Measurements from ENCODE around the gene SMIM29.

SMIM29 gene

DNA sequence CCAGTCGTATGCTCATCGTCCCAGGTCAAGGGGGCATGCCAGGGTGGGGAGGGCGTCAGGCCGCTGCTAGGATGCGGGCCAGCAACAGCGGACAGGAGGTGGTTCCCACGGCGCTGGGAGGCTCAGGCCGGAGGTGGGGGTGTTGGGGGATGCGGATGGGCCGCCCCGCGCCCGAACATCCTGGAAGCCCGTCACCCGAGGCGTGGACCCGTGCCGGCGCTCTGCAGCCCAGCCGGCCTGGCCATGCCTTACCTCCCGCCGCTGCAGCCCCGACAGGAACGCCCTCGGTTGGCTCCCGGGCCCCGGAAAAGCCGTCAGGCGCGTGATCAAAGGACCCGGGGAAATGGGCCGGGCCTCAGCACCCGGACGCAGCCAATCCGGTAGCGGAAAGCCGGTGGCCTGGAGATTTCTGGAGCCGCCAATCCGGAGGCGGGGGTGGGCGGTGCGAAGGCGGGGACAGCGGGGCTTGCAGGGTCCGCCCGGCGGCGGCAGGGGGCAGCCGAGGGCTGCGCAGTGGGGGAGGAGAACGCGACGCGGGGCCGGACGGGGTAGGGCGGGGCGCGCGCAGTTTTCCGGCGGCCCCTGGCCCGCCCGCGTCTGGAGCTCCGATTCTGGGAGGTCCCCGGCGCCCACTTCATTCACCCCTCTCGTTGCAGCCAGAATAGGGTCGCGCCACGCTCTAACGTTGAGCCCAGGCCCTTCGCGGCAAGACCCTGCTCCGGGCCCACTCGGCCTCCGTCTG lies at the start of gene SMIM29:
Gene SMIM29, minus strand, starts transcription at position 280 of the 742 bp plus-strand sequence. CDS start 1,215 bp downstream, outside the sequence.
- peak within 1 kb of the TSS; percentile 36 for H3K27ac ChIP-seq (ENCODE audit: low read depth, low read length)
- H2AFZ ChIP-seq (ENCODE audit: low read length, unreplicated experiment), result peak within 1 kb of the TSS; percentile 96
- H3K79me2 ChIP-seq (ENCODE audit: control insufficient read depth, insufficient read depth, low read length, unreplicated experiment), result peaks cover 12% of the 10 kb centered on the region
- no peaks in the 10 kb centered on the region for H3K36me3 ChIP-seq (ENCODE audit: insufficient read depth, low read length)
- H3K27me3 ChIP-seq (ENCODE audit: insufficient read depth, low read length), result no peaks in the 10 kb centered on the region
- H3K4me3 ChIP-seq (ENCODE audit: low read depth, low read length), result peak within 1 kb of the TSS; percentile 85
- H3K4me1 ChIP-seq (ENCODE audit: control insufficient read depth, insufficient read depth, low read length, unreplicated experiment), result peaks cover 32% of the 10 kb centered on the region

DNA sequence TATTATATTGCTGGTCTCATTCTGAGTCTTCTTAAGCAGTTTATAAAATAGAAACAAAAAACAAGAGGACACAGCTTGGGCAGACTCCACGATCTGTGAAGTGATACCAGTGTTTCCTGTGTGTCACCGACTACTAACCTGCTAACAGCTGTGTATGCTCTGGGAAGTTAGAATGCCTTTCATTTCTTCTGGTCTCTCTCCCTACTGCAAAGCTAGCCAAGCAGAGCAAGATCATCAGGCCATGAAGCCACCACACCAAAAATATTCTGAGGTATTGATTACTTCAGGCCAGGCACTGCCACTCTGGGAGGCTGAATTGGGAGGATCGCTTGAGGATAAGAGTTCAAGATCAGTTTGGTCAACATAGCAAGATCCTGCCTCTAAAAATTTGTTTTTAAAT lies 46.9 kb upstream of the SMIM29 start:
- Histone ChIP-seq H3K79me2 (ENCODE audit: control insufficient read depth, insufficient read depth, low read length, unreplicated experiment) (peaks cover 5% of the 10 kb centered on the region), H3K27ac (ENCODE audit: low read depth, low read length) (no peak overlapping the region), H3K4me3 (ENCODE audit: low read depth, low read length) (no peak overlapping the region), H3K4me1 (ENCODE audit: control insufficient read depth, insufficient read depth, low read length, unreplicated experiment) (peaks cover 4% of the 10 kb centered on the region), H3K27me3 (ENCODE audit: insufficient read depth, low read length) (no peaks in the 10 kb centered on the region), H3K36me3 (ENCODE audit: insufficient read depth, low read length) (peaks cover 7% of the 10 kb centered on the region), H2AFZ (ENCODE audit: low read length, unreplicated experiment) (no peak overlapping the region)

GRCh38 chr6:34292954-34293353 lies 44.1 kb upstream of the SMIM29 start:
- Histone ChIP-seq H2AFZ (ENCODE audit: low read length, unreplicated experiment) (no peak overlapping the region), H3K4me1 (ENCODE audit: control insufficient read depth, insufficient read depth, low read length, unreplicated experiment) (peaks cover 4% of the 10 kb centered on the region), H3K27ac (ENCODE audit: low read depth, low read length) (no peak overlapping the region), H3K79me2 (ENCODE audit: control insufficient read depth, insufficient read depth, low read length, unreplicated experiment) (peaks cover 5% of the 10 kb centered on the region), H3K27me3 (ENCODE audit: insufficient read depth, low read length) (no peaks in the 10 kb centered on the region), H3K36me3 (ENCODE audit: insufficient read depth, low read length) (peaks cover 11% of the 10 kb centered on the region), H3K4me3 (ENCODE audit: low read depth, low read length) (no peak overlapping the region)

DNA sequence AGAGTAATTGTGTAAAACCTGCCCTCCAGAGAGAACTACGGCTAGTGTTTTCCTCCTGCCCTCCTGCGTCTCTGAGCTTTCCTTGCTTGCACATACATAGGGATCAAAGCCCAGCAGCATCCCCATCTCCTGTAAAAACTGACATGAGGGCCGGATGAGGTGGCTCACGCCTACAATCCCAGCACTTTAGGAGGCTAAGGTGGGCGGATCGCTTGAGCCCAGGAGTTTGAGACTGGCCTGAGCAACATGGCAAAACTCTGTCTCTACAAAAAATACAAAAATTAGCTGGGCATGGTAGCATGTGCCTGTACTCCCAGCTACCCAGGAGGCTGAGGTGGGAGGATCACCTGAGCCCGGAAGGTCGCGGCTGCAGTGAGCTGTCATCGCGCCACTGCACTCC lies 40.3 kb upstream of the SMIM29 start:
- no peak overlapping the region for H3K27ac ChIP-seq (ENCODE audit: low read depth, low read length)
- H3K27me3 ChIP-seq (ENCODE audit: insufficient read depth, low read length), result no peaks in the 10 kb centered on the region
- no peak overlapping the region for H2AFZ ChIP-seq (ENCODE audit: low read length, unreplicated experiment)
- H3K4me1 ChIP-seq (ENCODE audit: control insufficient read depth, insufficient read depth, low read length, unreplicated experiment), result peaks cover 14% of the 10 kb centered on the region
- H3K79me2 ChIP-seq (ENCODE audit: control insufficient read depth, insufficient read depth, low read length, unreplicated experiment), result no peaks in the 10 kb centered on the region
- peaks cover 18% of the 10 kb centered on the region for H3K36me3 ChIP-seq (ENCODE audit: insufficient read depth, low read length)
- no peak overlapping the region for H3K4me3 ChIP-seq (ENCODE audit: low read depth, low read length)

GRCh38 chr6:34288581-34288980 lies 39.8 kb upstream of the SMIM29 start:
- Histone ChIP-seq H3K4me3 (ENCODE audit: low read depth, low read length) (no peak overlapping the region), H3K79me2 (ENCODE audit: control insufficient read depth, insufficient read depth, low read length, unreplicated experiment) (no peaks in the 10 kb centered on the region), H3K27me3 (ENCODE audit: insufficient read depth, low read length) (no peaks in the 10 kb centered on the region), H3K4me1 (ENCODE audit: control insufficient read depth, insufficient read depth, low read length, unreplicated experiment) (peaks cover 16% of the 10 kb centered on the region), H3K27ac (ENCODE audit: low read depth, low read length) (no peak overlapping the region), H3K36me3 (ENCODE audit: insufficient read depth, low read length) (peaks cover 18% of the 10 kb centered on the region), H2AFZ (ENCODE audit: low read length, unreplicated experiment) (no peak overlapping the region)

DNA sequence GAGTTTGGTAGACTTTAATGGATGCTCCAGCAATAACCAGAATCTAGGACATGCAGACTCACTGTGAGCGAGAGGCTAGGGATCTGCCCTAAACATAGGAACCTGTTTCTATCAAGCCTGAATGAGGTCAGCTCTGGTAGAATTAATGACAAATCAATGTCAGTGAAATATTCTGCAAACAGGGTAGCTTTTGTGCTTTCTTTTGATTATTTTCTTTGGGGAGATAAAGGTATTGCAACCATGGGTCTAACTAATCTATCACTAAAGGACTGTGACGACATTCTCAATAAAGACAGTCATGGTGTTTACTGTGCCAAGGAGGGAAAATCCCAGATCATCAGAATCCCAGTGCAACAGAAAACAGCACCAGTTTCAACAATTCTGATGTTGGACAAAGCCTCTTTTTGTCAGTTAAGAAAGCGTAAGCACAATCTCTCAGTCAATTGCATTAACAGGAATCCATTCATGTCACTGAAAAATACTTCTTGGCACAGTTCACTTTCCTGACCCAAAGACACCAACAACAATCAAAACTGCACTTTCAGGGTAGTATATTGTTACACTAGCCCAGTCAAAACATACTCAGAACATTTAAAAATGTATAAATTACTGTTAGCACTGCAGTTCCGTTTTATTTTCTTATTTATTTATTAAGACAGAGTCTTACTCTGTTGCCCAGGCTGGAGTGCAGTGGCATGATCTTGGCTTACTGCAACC lies 36.8 kb upstream of the SMIM29 start:
- Histone ChIP-seq H3K27me3 (ENCODE audit: insufficient read depth, low read length) (no peaks in the 10 kb centered on the region), H3K4me1 (ENCODE audit: control insufficient read depth, insufficient read depth, low read length, unreplicated experiment) (peaks cover 16% of the 10 kb centered on the region), H2AFZ (ENCODE audit: low read length, unreplicated experiment) (no peak overlapping the region), H3K36me3 (ENCODE audit: insufficient read depth, low read length) (peaks cover 10% of the 10 kb centered on the region; the same call in 1 of the 2 replicates), H3K4me3 (ENCODE audit: low read depth, low read length) (no peak overlapping the region), H3K79me2 (ENCODE audit: control insufficient read depth, insufficient read depth, low read length, unreplicated experiment) (no peaks in the 10 kb centered on the region), H3K27ac (ENCODE audit: low read depth, low read length) (peak overlapping the region; percentile 52; the same call in 1 of the 2 replicates)

DNA sequence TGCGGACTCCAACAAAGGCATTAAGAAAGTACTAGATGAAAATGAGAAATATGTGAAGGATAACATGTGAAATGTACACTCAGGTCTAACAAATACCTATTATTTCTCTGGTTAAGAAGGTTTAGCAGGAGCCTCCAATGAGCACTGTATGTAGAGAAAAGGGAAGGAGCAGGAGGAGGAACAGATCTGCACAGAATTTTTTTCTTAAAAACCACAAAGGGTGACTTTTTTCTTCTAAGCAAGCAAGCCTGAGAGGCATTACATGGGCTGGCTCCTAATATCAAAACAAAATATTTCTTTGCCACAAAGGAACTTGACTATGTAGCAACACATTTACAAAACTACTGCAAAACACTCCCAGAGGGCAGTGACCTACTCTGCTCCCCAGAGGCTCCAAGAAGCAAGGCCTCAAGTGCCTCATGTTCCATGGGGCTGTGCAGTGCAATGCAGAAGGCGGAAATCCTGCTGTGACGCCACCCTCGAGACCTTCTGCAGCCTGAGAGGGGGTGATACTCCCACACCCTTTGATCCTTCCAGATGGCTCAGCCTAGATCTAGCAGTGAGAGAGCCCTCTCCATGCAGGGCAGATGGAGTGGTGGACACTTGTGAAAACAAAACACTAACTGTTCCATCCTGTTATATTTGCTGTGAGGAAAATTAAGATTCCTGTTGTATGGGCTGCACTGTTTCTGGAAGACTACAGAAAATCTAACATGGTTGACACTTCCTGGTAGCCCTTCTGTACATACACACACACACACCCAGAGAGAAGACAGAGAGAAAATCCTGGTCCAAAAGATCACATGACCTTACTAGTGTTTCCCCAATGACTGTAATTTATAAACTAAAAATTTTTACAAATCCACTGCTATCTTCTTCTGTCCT lies 36.0 kb upstream of the SMIM29 start:
- H3K4me3 ChIP-seq (ENCODE audit: low read depth, low read length), result no peak overlapping the region
- H3K27me3 ChIP-seq (ENCODE audit: insufficient read depth, low read length), result no peaks in the 10 kb centered on the region
- no peak overlapping the region for H2AFZ ChIP-seq (ENCODE audit: low read length, unreplicated experiment)
- peaks cover 10% of the 10 kb centered on the region; the same call in 1 of the 2 replicates for H3K36me3 ChIP-seq (ENCODE audit: insufficient read depth, low read length)
- peak overlapping the region; percentile 52 for H3K27ac ChIP-seq (ENCODE audit: low read depth, low read length)
- peaks cover 16% of the 10 kb centered on the region for H3K4me1 ChIP-seq (ENCODE audit: control insufficient read depth, insufficient read depth, low read length, unreplicated experiment)
- no peaks in the 10 kb centered on the region for H3K79me2 ChIP-seq (ENCODE audit: control insufficient read depth, insufficient read depth, low read length, unreplicated experiment)

DNA sequence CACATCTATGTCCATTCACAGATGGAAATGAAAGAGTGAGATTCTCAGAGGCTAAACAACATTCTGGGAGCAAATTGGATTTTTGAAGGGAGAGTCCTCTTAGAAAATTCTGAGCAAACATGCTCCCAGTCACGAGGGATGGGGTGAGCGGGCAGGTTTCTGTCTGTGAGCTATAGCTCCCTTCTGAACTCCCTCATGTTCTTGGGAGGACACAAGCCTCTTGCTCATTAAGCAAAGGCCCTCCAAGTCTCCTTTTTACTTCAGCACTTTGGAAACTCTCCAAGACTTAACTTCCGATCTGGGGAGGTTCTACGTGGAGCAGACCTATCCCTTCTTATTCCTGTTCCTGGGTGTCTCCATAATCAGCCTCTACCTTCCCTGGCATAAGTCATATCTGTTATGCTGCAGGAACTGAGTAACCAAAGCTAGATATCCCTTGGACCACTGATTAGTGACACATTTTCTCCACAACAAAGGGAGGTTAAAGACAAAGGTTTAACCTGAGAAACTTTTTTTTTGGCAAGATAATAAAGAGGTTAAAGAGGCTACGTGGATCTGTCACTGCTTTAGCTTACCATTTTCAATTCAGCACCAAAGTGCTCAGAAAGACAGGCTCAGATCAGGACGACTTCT lies 33.0 kb upstream of the SMIM29 start:
- Histone ChIP-seq H3K79me2 (ENCODE audit: control insufficient read depth, insufficient read depth, low read length, unreplicated experiment) (no peaks in the 10 kb centered on the region), H3K27ac (ENCODE audit: low read depth, low read length) (no peak overlapping the region), H2AFZ (ENCODE audit: low read length, unreplicated experiment) (no peak overlapping the region), H3K4me3 (ENCODE audit: low read depth, low read length) (no peak overlapping the region), H3K27me3 (ENCODE audit: insufficient read depth, low read length) (no peaks in the 10 kb centered on the region), H3K36me3 (ENCODE audit: insufficient read depth, low read length) (peaks cover 4% of the 10 kb centered on the region; the same call in 1 of the 2 replicates), H3K4me1 (ENCODE audit: control insufficient read depth, insufficient read depth, low read length, unreplicated experiment) (peaks cover 16% of the 10 kb centered on the region)

DNA sequence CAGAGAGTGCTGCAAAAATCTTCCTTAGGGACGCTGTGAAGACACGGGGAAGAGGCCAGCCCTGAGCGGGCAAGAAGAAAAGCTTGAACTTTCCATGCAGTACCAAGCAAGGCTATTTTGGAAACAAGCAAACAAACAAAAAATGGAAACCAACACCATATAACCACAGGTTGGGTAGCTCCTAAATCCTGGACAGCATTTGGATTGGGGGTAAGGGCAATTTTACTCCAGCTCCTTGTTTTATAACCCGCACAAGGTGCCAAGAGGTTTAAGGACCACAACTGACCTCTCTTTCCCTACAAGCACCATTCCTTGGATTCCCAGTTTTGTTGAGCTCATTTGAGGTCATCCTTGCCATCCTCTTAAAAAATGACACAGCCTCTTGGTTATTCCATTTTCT lies 31.4 kb upstream of the SMIM29 start:
- no peak overlapping the region for H2AFZ ChIP-seq (ENCODE audit: low read length, unreplicated experiment)
- no peak overlapping the region for H3K4me3 ChIP-seq (ENCODE audit: low read depth, low read length)
- H3K27me3 ChIP-seq (ENCODE audit: insufficient read depth, low read length), result no peaks in the 10 kb centered on the region
- H3K79me2 ChIP-seq (ENCODE audit: control insufficient read depth, insufficient read depth, low read length, unreplicated experiment), result no peaks in the 10 kb centered on the region
- H3K4me1 ChIP-seq (ENCODE audit: control insufficient read depth, insufficient read depth, low read length, unreplicated experiment), result peaks cover 11% of the 10 kb centered on the region
- peaks cover 4% of the 10 kb centered on the region; the same call in 1 of the 2 replicates for H3K36me3 ChIP-seq (ENCODE audit: insufficient read depth, low read length)
- no peak overlapping the region for H3K27ac ChIP-seq (ENCODE audit: low read depth, low read length)

DNA sequence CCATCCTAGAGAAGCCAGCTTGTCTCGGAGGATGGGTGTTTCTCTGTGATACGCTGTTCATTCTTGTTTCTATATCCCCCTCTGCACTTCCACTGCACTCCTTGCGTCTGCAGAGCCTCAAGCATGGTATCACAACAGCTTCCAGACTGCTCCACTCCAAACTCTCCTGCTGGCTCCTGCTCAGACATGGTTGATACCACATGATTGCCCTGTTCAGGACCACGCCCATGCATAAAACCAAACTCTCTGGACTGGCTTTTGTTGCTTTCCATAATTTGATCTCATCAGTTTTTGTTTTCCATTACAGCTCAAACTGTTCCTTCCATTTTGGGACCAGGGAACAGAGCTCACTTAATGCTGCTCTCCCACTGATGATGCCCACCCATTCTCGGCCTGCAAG lies 30.0 kb upstream of the SMIM29 start:
- Histone ChIP-seq H2AFZ (ENCODE audit: low read length, unreplicated experiment) (no peak overlapping the region), H3K27me3 (ENCODE audit: insufficient read depth, low read length) (no peaks in the 10 kb centered on the region), H3K4me3 (ENCODE audit: low read depth, low read length) (no peak overlapping the region), H3K4me1 (ENCODE audit: control insufficient read depth, insufficient read depth, low read length, unreplicated experiment) (no peaks in the 10 kb centered on the region), H3K79me2 (ENCODE audit: control insufficient read depth, insufficient read depth, low read length, unreplicated experiment) (no peaks in the 10 kb centered on the region), H3K36me3 (ENCODE audit: insufficient read depth, low read length) (peaks cover 4% of the 10 kb centered on the region; the same call in 1 of the 2 replicates), H3K27ac (ENCODE audit: low read depth, low read length) (no peak overlapping the region)
